ENCODE results near the gene DDX21.
A peak's percentile ranks its signal among the peaks of the same experiment; 100 is the strongest.

Gene DDX21

GRCh38 chr10:68988530-68989316, 32.8 kb downstream of the DDX21 start, which contains the start of gene KIFBP:
Gene KIFBP, plus strand, starts transcription at chr10:68988803. Its CDS starts 30 bp downstream, at chr10:68988833.
- Histone ChIP-seq H3K27me3 (ENCODE audit: insufficient read depth, low read length, poor library complexity, severe bottlenecking) (no peaks in the 10 kb centered on the region), H3K9me2 (replicated peaks; ENCODE audit: low read depth, low read length) (no peaks in the 10 kb centered on the region), H3K36me3 (ENCODE audit: insufficient read depth, low read length) (peaks cover 15% of the 10 kb centered on the region; the same call in 1 of the 2 replicates), H3K4me1 (ENCODE audit: insufficient read depth, low read length, poor library complexity, severe bottlenecking) (peaks cover 39% of the 10 kb centered on the region), H3K4me2 (ENCODE audit: low read depth, low read length, poor library complexity, severe bottlenecking) (peak within 1 kb of the TSS; percentile 87), H3K9me3 (ENCODE audit: insufficient read depth, low read depth, low read length) (no peaks in the 10 kb centered on the region), H4K20me1 (ENCODE audit: insufficient read depth, low read length, poor library complexity, severe bottlenecking) (no peaks in the 10 kb centered on the region), H2AFZ (ENCODE audit: low read length) (peak within 1 kb of the TSS; percentile 98), H3K4me3 (ENCODE audit: low read length, poor library complexity, severe bottlenecking) (peak within 1 kb of the TSS; percentile 86), H3F3A (ENCODE audit: low read depth) (0 out of 2 replicates have a peak, but pooled peaks cover 3% of the 10 kb centered on the region), H3K9ac (ENCODE audit: low read depth, low read length, poor library complexity, severe bottlenecking) (peak within 1 kb of the TSS; percentile 82), H3K79me2 (ENCODE audit: insufficient read depth, low read length) (peaks cover 49% of the 10 kb centered on the region)
- peak; percentile 57 for TF ChIP-seq CTCF (conservative IDR thresholded peaks at IDR 0.05; ENCODE audit: low read length)
- TF ChIP-seq EZH2phosphoT487 (IDR thresholded peaks at IDR 0.05; ENCODE audit: borderline replicate concordance) = no peak

- Histone ChIP-seq H3K4me3 (ENCODE audit: low read length, poor library complexity, severe bottlenecking) (peak overlapping the region; percentile 86), H3F3A (ENCODE audit: low read depth) (0 out of 2 replicates have a peak, but pooled peaks cover 3% of the 10 kb centered on the region), H3K36me3 (ENCODE audit: insufficient read depth, low read length) (peaks cover 8% of the 10 kb centered on the region; the same call in 1 of the 2 replicates), H2AFZ (ENCODE audit: low read length) (peak overlapping the region; percentile 98), H3K27me3 (ENCODE audit: insufficient read depth, low read length, poor library complexity, severe bottlenecking) (no peaks in the 10 kb centered on the region), H3K79me2 (ENCODE audit: insufficient read depth, low read length) (peaks cover 54% of the 10 kb centered on the region), H4K20me1 (ENCODE audit: insufficient read depth, low read length, poor library complexity, severe bottlenecking) (no peaks in the 10 kb centered on the region), H3K4me1 (ENCODE audit: insufficient read depth, low read length, poor library complexity, severe bottlenecking) (peaks cover 44% of the 10 kb centered on the region), H3K9me3 (ENCODE audit: insufficient read depth, low read depth, low read length) (no peaks in the 10 kb centered on the region), H3K4me2 (ENCODE audit: low read depth, low read length, poor library complexity, severe bottlenecking) (peak overlapping the region; percentile 87), H3K9ac (ENCODE audit: low read depth, low read length, poor library complexity, severe bottlenecking) (peak overlapping the region; percentile 82), H3K9me2 (replicated peaks; ENCODE audit: low read depth, low read length) (no peaks in the 10 kb centered on the region)
- no peak for TF ChIP-seq EZH2phosphoT487 (IDR thresholded peaks at IDR 0.05; ENCODE audit: borderline replicate concordance)
Observed at GRCh38 chr10:68989317-68989990, 33.5 kb downstream of the DDX21 start.

- Histone ChIP-seq H3K79me2 (ENCODE audit: insufficient read depth, low read length) (peaks cover 81% of the 10 kb centered on the region), H3K36me3 (ENCODE audit: insufficient read depth, low read length) (no peaks in the 10 kb centered on the region), H3K4me2 (ENCODE audit: low read depth, low read length, poor library complexity, severe bottlenecking) (peak overlapping the region; percentile 85), H3K4me3 (ENCODE audit: low read length, poor library complexity, severe bottlenecking) (peak overlapping the region; percentile 69), H3K9me2 (replicated peaks; ENCODE audit: low read depth, low read length) (no peaks in the 10 kb centered on the region), H4K20me1 (ENCODE audit: insufficient read depth, low read length, poor library complexity, severe bottlenecking) (no peaks in the 10 kb centered on the region), H3K9ac (ENCODE audit: low read depth, low read length, poor library complexity, severe bottlenecking) (peak overlapping the region; percentile 69), H3K4me1 (ENCODE audit: insufficient read depth, low read length, poor library complexity, severe bottlenecking) (peaks cover 47% of the 10 kb centered on the region), H3K9me3 (ENCODE audit: insufficient read depth, low read depth, low read length) (no peaks in the 10 kb centered on the region), H2AFZ (ENCODE audit: low read length) (no peak overlapping the region), H3K27me3 (ENCODE audit: insufficient read depth, low read length, poor library complexity, severe bottlenecking) (no peaks in the 10 kb centered on the region), H3F3A (ENCODE audit: low read depth) (no peaks in the 10 kb centered on the region)
- TF ChIP-seq CTCF (conservative IDR thresholded peaks at IDR 0.05; ENCODE audit: low read length) (no peak), EZH2phosphoT487 (IDR thresholded peaks at IDR 0.05; ENCODE audit: borderline replicate concordance) (no peak)
Observed at GRCh38 chr10:68992636-68993440, 36.9 kb downstream of the DDX21 start.

Data from Loucy (cell line).